AG04450 (cell line): ENCODE results near the gene PRSS3. TPM values are rescaled to one million over a fixed set of nuclear protein-coding genes. Genes with fewer than 3 reads are reported as not detected.

Source experiments
- CTCF ChIA-PET: fragments of 300-600, 350-600 bp; formaldehyde crosslinking; extraction: SDS; loops from one replicate; lab custom pipeline; 2022; ENCODE audit warnings: antibody characterized with exemption, inconsistent platforms; lab: Charles Lee
- POLR2A ChIA-PET: fragments of 350-600 bp; formaldehyde crosslinking; extraction: SDS; loops from one replicate; lab custom pipeline; 2021; ENCODE audit warnings: antibody characterized with exemption, inconsistent platforms; lab: Yijun Ruan, JAX
- DNase-seq: peaks from one replicate; pipeline ENCODE4 v3.0.0-alpha.2; 2011; ENCODE audit warnings: low read depth, low spot score
- H3K27ac ChIP-seq: one replicate; pipeline ENCODE4 v1.5.1; 2012; ENCODE audit warnings: low read depth, low read length, control low read depth
- H3K27me3 ChIP-seq: one replicate; pipeline ENCODE4 v1.6.0; 2012; ENCODE audit warnings: low read length; ENCODE audit not compliant: control insufficient read depth, insufficient read depth
- H3K4me3 ChIP-seq: 2 replicates; pipeline ENCODE4 v1.5.1; 2011; ENCODE audit warnings: mild to moderate bottlenecking, low read depth, low read length, control low read depth
- H3K9me3 ChIP-seq: 2 replicates; pipeline ENCODE4 v1.5.1; 2012; ENCODE audit warnings: low read length; ENCODE audit not compliant: control insufficient read depth, insufficient read depth
- CTCF ChIP-seq: IDR thresholded peaks from 2 replicates; pipeline ENCODE4 v1.5.1; 2011; ENCODE audit warnings: low read depth, low read length, control low read depth, inconsistent platforms
- polyA plus RNA-seq: library from polyadenylated mRNA; depleted of rRNA; stranded (reverse); fragments of >200 nt; gene quantifications from 2 replicates; pipeline ENCODE4 v1.2.3, GENCODE V29; 2011

Gene PRSS3
- polyA plus RNA-seq, 1 experiment, result 0.64 TPM

- CTCF ChIA-PET, result interaction anchor here (0.8 kb wide), 1 partner anchor 115 kb away, joined by 3 read pairs; no protein-coding TSS in a partner anchor
- TF ChIP-seq CTCF, result no peak
- no peak overlapping the region for H3K27ac ChIP-seq
- DNase-seq, result no peak
- no peaks in the 10 kb centered on the region for H3K9me3 ChIP-seq
- H3K27me3 ChIP-seq, result no peaks in the 10 kb centered on the region
- POLR2A ChIA-PET, result no interaction called here
- no peak overlapping the region for H3K4me3 ChIP-seq
Observed at GRCh38 chr9:33809506-33809905, 14.1 kb downstream of the PRSS3 start.

GRCh38 chr9:33813712-33814641 is 18.6 kb downstream of the PRSS3 start:
- H3K4me3 ChIP-seq, result no peak overlapping the region
- peak overlapping the region; percentile 57 for H3K27ac ChIP-seq
- no peaks in the 10 kb centered on the region for H3K27me3 ChIP-seq
- no peak for DNase-seq
- H3K9me3 ChIP-seq, result no peaks in the 10 kb centered on the region
- ChIA-PET CTCF (interaction anchor here (0.6 to 4.1 kb wide), 55 partner anchors 8 to 493 kb away, joined by 3 to 31 read pairs (median 4); partner anchors contain the start of gene UBAP2), POLR2A (interaction anchor here (0.6 to 1.0 kb wide), 7 partner anchors 15 to 207 kb away, joined by 3 to 7 read pairs (median 3); no protein-coding TSS in a partner anchor)
- TF ChIP-seq CTCF, result peak; percentile 67

GRCh38 chr9:33815781-33816180 is 20.4 kb downstream of the PRSS3 start:
- Histone ChIP-seq H3K27ac (peak overlapping the region; percentile 91), H3K27me3 (no peaks in the 10 kb centered on the region), H3K4me3 (no peak overlapping the region), H3K9me3 (no peaks in the 10 kb centered on the region)
- CTCF ChIA-PET, result interaction anchor here (1.2 to 4.1 kb wide), 3 partner anchors 8 to 258 kb away, joined by 4 to 31 read pairs (median 26); no protein-coding TSS in a partner anchor
- TF ChIP-seq CTCF, result no peak
- DNase-seq, result no peak
- POLR2A ChIA-PET, result interaction anchor here (0.6 kb wide), 1 partner anchor 207 kb away, joined by 5 read pairs; no protein-coding TSS in a partner anchor

GRCh38 chr9:33816327-33817252 is 21.2 kb downstream of the PRSS3 start, which contains the start of gene UBE2R2:
UBE2R2 (plus strand) TSS chr9:33817160; CDS start chr9:33817758, 598 bp downstream.
- peak within 1 kb of the TSS; percentile 91 for H3K27ac ChIP-seq
- ChIA-PET CTCF (interaction anchor here (0.6 to 4.1 kb wide), 3 partner anchors 9 to 109 kb away, joined by 4 to 26 read pairs (median 4); no protein-coding TSS in a partner anchor), POLR2A (no interaction called here)
- H3K9me3 ChIP-seq, result no peaks in the 10 kb centered on the region
- peak within 1 kb of the TSS; percentile 88 for H3K4me3 ChIP-seq
- no peaks in the 10 kb centered on the region for H3K27me3 ChIP-seq
- peak; percentile 65 for DNase-seq
- no peak for TF ChIP-seq CTCF
